ENCODE results near the gene ETV5. TPM values are rescaled to one million over a fixed set of nuclear protein-coding genes. Genes with fewer than 3 reads are reported as not detected.

The ETV5 gene
- polyA plus RNA-seq, 2 donors = 1.0 to 2.0 TPM

DNA sequence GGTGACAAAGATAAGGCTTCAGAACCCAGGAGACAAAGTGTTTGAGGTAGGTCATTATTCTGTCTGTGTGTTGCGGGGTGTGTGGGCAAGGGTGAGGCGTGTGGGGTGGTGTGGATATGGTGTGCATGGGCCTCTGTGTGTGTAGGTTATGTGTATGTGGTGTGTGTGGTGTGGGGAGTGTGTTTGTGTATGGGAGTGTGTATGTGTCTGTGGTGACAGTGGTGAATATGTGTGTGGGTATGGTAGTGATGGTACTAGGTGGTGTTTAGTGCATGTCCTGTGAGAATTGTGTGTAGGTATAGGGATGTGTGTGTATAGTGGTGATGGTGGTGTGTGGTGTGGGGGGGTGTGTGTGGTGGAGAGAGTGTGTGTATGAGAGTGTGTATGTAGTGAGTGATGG is 16.2 kb upstream of the ETV5 start:
- Histone ChIP-seq H3K27me3 (ENCODE audit: control insufficient read depth in 1 of 2, insufficient read depth in 2 of 2, low read length in 2 of 2) (no peaks in the 10 kb centered on the region), H3K4me3 (ENCODE audit: low read depth in 1 of 2, low read length in 2 of 2) (no peak overlapping the region), H3K9me3 (ENCODE audit: control insufficient read depth in 2 of 2, insufficient read depth in 1 of 2, low read depth in 1 of 2, low read length in 1 of 2) (no peaks in the 10 kb centered on the region), H3K27ac (ENCODE audit: low read depth in 2 of 2, low read length in 1 of 2) (no peak overlapping the region), H3K4me1 (ENCODE audit: control insufficient read depth in 2 of 2, insufficient read depth in 2 of 2, low read length in 1 of 2) (no peaks in the 10 kb centered on the region), H3K36me3 (ENCODE audit: control insufficient read depth in 2 of 2, insufficient read depth in 2 of 2, low read length in 1 of 2) (no peaks in the 10 kb centered on the region)
- WGBS, 2 donors = 94 to 98% methylated on average over 2 of the region's 2 CpGs

DNA sequence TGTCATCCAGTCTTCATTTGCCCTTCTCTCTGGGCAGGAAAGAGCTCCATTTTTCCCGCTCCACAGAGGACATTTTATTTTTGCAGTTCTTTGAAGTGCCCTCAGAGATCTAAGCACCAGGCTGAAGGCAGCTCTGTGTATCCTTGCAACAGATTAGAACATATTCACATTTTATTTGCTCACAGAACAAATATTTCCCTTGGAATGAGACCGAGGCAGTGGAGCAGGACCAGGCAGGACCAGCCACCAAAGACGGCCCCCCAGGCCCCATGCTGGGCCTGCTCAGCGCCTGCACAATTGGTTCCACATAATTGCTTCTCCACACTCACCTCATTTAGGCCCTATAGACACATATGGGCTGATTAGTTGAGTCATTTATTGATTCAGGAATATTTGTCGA is 15.7 kb upstream of the ETV5 start:
- 48 to 60% methylated on average over 5 of the region's 5 CpGs for WGBS, 2 donors
- no peak overlapping the region for H3K4me3 ChIP-seq (ENCODE audit: low read depth in 1 of 2, low read length in 2 of 2)
- H3K27ac ChIP-seq (ENCODE audit: low read depth in 2 of 2, low read length in 1 of 2) = no peak overlapping the region
- no peaks in the 10 kb centered on the region for H3K9me3 ChIP-seq (ENCODE audit: control insufficient read depth in 2 of 2, insufficient read depth in 1 of 2, low read depth in 1 of 2, low read length in 1 of 2)
- H3K4me1 ChIP-seq (ENCODE audit: control insufficient read depth in 2 of 2, insufficient read depth in 2 of 2, low read length in 1 of 2) = no peaks in the 10 kb centered on the region
- H3K36me3 ChIP-seq (ENCODE audit: control insufficient read depth in 2 of 2, insufficient read depth in 2 of 2, low read length in 1 of 2) = no peaks in the 10 kb centered on the region
- no peaks in the 10 kb centered on the region for H3K27me3 ChIP-seq (ENCODE audit: control insufficient read depth in 1 of 2, insufficient read depth in 2 of 2, low read length in 2 of 2)

DNA sequence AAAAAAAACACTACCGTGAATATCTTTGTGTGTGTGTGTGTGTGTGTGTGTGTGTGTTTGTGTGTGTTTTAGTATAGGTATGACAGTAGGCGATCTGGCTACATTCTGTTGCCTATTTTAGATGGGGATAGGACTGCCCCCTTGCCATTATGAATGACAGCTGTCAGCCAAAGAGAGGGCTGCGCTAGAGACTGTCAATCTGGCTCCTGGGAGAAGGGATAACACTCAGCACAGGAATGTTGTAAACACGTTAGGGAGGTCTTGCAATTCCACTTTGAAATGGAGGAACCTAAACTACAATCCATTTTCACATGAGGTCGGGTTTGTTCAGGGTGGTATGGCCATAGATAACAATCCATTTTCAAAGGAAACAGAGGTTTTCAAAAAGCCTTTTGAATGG is 14.1 kb upstream of the ETV5 start:
- Histone ChIP-seq H3K36me3 (ENCODE audit: control insufficient read depth in 2 of 2, insufficient read depth in 2 of 2, low read length in 1 of 2) (no peaks in the 10 kb centered on the region), H3K27ac (ENCODE audit: low read depth in 2 of 2, low read length in 1 of 2) (no peak overlapping the region), H3K27me3 (ENCODE audit: control insufficient read depth in 1 of 2, insufficient read depth in 2 of 2, low read length in 2 of 2) (no peaks in the 10 kb centered on the region), H3K9me3 (ENCODE audit: control insufficient read depth in 2 of 2, insufficient read depth in 1 of 2, low read depth in 1 of 2, low read length in 1 of 2) (no peaks in the 10 kb centered on the region), H3K4me3 (ENCODE audit: low read depth in 1 of 2, low read length in 2 of 2) (no peak overlapping the region), H3K4me1 (ENCODE audit: control insufficient read depth in 2 of 2, insufficient read depth in 2 of 2, low read length in 1 of 2) (no peaks in the 10 kb centered on the region)
- 61 to 65% methylated on average over 5 of the region's 5 CpGs for WGBS, 2 donors

DNA sequence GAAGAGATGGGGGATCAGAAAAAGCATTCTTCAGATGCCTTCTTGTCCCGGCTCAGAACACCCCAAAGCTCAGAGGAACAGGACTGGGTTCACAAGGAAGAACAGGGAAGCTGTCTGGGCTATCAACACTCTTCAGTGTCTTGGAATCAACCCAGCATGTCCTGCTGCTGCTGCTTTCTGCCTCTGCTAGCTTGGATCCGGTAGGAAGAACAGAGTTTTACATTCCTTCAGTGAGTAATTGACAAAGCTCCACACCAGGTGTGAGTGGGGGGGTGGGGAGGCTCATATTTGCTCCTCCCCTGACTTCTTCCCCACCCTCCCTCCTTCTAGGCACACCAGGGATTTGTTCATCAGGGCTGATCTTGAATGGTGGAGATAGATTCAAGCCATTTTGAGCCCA is 13.1 kb upstream of the ETV5 start:
- Histone ChIP-seq H3K9me3 (ENCODE audit: control insufficient read depth in 2 of 2, insufficient read depth in 1 of 2, low read depth in 1 of 2, low read length in 1 of 2) (no peaks in the 10 kb centered on the region), H3K27me3 (ENCODE audit: control insufficient read depth in 1 of 2, insufficient read depth in 2 of 2, low read length in 2 of 2) (no peaks in the 10 kb centered on the region), H3K4me1 (ENCODE audit: control insufficient read depth in 2 of 2, insufficient read depth in 2 of 2, low read length in 1 of 2) (no peaks in the 10 kb centered on the region), H3K27ac (ENCODE audit: low read depth in 2 of 2, low read length in 1 of 2) (no peak overlapping the region), H3K4me3 (ENCODE audit: low read depth in 1 of 2, low read length in 2 of 2) (no peak overlapping the region), H3K36me3 (ENCODE audit: control insufficient read depth in 2 of 2, insufficient read depth in 2 of 2, low read length in 1 of 2) (no peaks in the 10 kb centered on the region)
- whole genome bisulfite sequencing, 2 donors = 15 to 18% methylated on average over 2 of the region's 2 CpGs

DNA sequence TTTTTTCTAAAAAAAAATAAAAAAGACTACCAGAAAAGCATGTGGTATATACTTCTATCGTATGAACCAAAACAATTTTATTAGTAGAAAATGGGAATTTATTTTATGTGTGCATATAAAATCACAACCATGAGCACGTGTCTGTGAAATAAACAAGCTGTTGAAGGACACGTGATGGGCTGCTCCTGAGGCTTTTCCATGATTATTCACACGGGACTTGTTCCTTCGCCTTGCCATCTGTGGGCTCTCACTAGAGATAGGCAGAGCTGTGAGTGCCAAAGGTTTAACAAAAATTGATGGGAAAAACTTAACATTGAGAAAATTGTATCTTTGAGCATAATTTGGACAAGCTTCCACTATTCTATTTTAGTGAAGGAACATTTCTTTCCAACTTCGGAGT is 12.4 kb upstream of the ETV5 start:
- Histone ChIP-seq H3K27ac (ENCODE audit: low read depth in 2 of 2, low read length in 1 of 2) (no peak overlapping the region), H3K36me3 (ENCODE audit: control insufficient read depth in 2 of 2, insufficient read depth in 2 of 2, low read length in 1 of 2) (no peaks in the 10 kb centered on the region), H3K9me3 (ENCODE audit: control insufficient read depth in 2 of 2, insufficient read depth in 1 of 2, low read depth in 1 of 2, low read length in 1 of 2) (no peaks in the 10 kb centered on the region), H3K27me3 (ENCODE audit: control insufficient read depth in 1 of 2, insufficient read depth in 2 of 2, low read length in 2 of 2) (no peaks in the 10 kb centered on the region), H3K4me1 (ENCODE audit: control insufficient read depth in 2 of 2, insufficient read depth in 2 of 2, low read length in 1 of 2) (no peaks in the 10 kb centered on the region), H3K4me3 (ENCODE audit: low read depth in 1 of 2, low read length in 2 of 2) (no peak overlapping the region)
- WGBS, 2 donors = 56 to 65% methylated on average over 6 of the region's 6 CpGs

DNA sequence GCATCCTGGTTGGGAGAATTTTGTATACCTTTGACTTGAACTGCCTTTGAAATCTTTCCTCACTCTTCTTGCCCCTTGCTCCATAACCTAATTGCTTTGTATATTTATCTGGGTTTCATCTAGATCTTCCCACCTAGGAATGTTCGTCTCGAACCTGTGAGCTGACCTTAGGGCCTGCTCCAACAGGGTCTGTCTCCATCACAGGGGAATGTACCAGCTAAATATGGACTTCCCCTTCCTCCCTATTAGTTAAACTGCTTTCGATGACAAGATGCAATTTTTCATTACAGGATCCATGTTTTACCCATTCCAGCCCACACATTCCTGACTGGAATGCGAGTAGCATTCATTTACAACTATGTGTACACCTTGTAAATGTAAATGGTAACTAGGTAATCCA is 10.6 kb upstream of the ETV5 start:
- Histone ChIP-seq H3K27ac (ENCODE audit: low read depth in 2 of 2, low read length in 1 of 2) (no peak overlapping the region), H3K27me3 (ENCODE audit: control insufficient read depth in 1 of 2, insufficient read depth in 2 of 2, low read length in 2 of 2) (peaks cover 0 to 5% of the 10 kb centered on the region in 2 donors), H3K9me3 (ENCODE audit: control insufficient read depth in 2 of 2, insufficient read depth in 1 of 2, low read depth in 1 of 2, low read length in 1 of 2) (no peaks in the 10 kb centered on the region), H3K4me1 (ENCODE audit: control insufficient read depth in 2 of 2, insufficient read depth in 2 of 2, low read length in 1 of 2) (no peaks in the 10 kb centered on the region), H3K4me3 (ENCODE audit: low read depth in 1 of 2, low read length in 2 of 2) (no peak overlapping the region), H3K36me3 (ENCODE audit: control insufficient read depth in 2 of 2, insufficient read depth in 2 of 2, low read length in 1 of 2) (no peaks in the 10 kb centered on the region)
- WGBS, 2 donors = 71 to 73% methylated on average over 4 of the region's 4 CpGs

DNA sequence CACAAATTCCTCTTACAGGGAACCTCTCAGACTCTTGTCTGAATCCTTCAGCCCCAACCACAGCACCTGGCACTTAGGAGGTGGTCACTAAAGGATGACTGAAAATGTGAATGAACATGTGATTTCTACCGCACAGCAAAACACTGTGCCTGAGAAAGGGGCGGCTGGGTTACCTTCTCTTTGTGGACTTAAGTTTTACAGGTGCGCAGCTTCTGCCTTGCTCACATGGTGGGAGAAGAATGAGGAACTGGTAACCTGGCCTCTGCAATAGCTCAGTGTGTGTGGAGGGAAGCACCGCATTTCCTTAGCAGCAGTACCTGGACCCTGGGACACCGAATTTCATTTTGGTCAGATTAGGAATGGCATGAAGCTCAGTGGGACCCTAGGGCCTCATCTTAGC is 9.8 kb upstream of the ETV5 start:
- no peak overlapping the region for H3K4me3 ChIP-seq (ENCODE audit: low read depth in 1 of 2, low read length in 2 of 2)
- H3K9me3 ChIP-seq (ENCODE audit: control insufficient read depth in 2 of 2, insufficient read depth in 1 of 2, low read depth in 1 of 2, low read length in 1 of 2) = no peaks in the 10 kb centered on the region
- 79 to 91% methylated on average over 5 of the region's 5 CpGs for WGBS, 2 donors
- H3K4me1 ChIP-seq (ENCODE audit: control insufficient read depth in 2 of 2, insufficient read depth in 2 of 2, low read length in 1 of 2) = no peaks in the 10 kb centered on the region
- H3K27ac ChIP-seq (ENCODE audit: low read depth in 2 of 2, low read length in 1 of 2) = no peak overlapping the region
- H3K27me3 ChIP-seq (ENCODE audit: control insufficient read depth in 1 of 2, insufficient read depth in 2 of 2, low read length in 2 of 2) = peaks cover 0 to 5% of the 10 kb centered on the region in 2 donors
- H3K36me3 ChIP-seq (ENCODE audit: control insufficient read depth in 2 of 2, insufficient read depth in 2 of 2, low read length in 1 of 2) = no peaks in the 10 kb centered on the region

DNA sequence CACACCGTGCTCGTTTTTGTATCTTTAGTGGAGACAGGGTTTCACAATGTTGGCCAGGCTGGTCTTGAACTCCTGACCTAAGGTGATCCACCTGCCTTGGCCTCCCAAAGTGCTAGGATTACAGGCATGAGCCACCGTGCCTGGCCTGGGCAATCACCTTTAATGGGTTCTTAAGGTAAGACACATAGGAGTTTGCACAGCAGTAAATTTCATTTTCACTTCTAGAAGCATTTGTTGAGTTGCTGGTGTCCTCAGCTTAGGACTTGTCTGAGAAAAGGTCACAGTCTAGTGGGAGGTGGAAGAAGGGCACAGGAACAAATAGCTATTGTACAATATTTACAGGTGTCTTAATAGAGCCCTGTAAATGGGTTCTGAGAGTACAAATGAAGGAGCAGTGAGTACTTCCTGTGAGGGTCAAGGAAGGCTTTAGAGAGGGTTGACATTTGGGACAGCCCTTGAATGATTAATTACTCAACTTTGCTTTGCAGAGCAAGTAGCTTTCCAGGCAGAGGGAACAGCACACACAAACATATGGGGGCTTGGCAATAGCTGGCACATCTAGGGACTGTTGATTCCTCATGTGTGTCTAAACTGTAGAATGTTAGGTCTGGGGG is 8.7 kb upstream of the ETV5 start:
- WGBS, 2 donors = 91 to 95% methylated on average over 3 of the region's 3 CpGs
- Histone ChIP-seq H3K27ac (ENCODE audit: low read depth in 2 of 2, low read length in 1 of 2) (no peak overlapping the region), H3K9me3 (ENCODE audit: control insufficient read depth in 2 of 2, insufficient read depth in 1 of 2, low read depth in 1 of 2, low read length in 1 of 2) (no peaks in the 10 kb centered on the region), H3K27me3 (ENCODE audit: control insufficient read depth in 1 of 2, insufficient read depth in 2 of 2, low read length in 2 of 2) (peaks cover 0 to 5% of the 10 kb centered on the region in 2 donors), H3K4me1 (ENCODE audit: control insufficient read depth in 2 of 2, insufficient read depth in 2 of 2, low read length in 1 of 2) (no peaks in the 10 kb centered on the region), H3K36me3 (ENCODE audit: control insufficient read depth in 2 of 2, insufficient read depth in 2 of 2, low read length in 1 of 2) (no peaks in the 10 kb centered on the region), H3K4me3 (ENCODE audit: low read depth in 1 of 2, low read length in 2 of 2) (no peak overlapping the region)

DNA sequence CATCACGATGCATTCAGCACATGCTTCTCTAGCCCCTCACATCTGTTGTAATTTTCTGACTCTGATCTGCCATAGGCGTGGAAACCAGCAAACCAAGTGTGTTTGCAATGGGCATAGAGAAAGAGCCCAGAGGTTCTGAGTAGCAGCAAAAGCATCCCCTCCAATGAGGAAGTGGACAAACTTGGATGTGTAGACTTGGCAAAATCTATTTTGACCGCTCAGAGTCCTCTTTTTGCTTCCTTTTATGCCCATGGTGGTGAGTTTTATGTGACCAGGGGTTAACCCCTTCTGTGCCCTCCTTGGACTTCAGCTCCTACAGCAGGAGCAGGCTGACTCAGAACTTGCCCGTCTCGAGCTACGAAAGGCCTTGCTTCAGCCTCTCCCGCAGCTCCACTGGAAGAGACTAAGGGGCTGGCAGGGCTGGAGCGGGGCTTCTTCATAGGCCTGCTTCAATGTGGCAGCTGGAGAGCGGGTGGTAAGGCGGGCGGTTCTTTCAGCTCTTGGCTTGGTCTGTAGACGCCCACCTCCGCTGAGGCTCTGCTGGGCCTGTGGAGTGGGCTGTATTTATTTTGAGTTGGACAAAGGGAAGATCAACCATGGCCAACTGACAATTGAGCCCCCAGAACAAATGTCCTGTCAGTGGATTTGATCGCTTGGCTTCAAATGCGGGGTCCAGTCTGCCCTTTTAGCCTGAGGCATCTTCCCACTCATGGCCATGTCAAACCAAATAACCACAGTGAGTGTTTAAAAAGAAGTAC is 6.5 kb upstream of the ETV5 start:
- Histone ChIP-seq H3K4me3 (ENCODE audit: low read depth in 1 of 2, low read length in 2 of 2) (no peak overlapping the region), H3K4me1 (ENCODE audit: control insufficient read depth in 2 of 2, insufficient read depth in 2 of 2, low read length in 1 of 2) (no peaks in the 10 kb centered on the region), H3K9me3 (ENCODE audit: control insufficient read depth in 2 of 2, insufficient read depth in 1 of 2, low read depth in 1 of 2, low read length in 1 of 2) (no peaks in the 10 kb centered on the region), H3K36me3 (ENCODE audit: control insufficient read depth in 2 of 2, insufficient read depth in 2 of 2, low read length in 1 of 2) (no peaks in the 10 kb centered on the region), H3K27ac (ENCODE audit: low read depth in 2 of 2, low read length in 1 of 2) (no peak overlapping the region), H3K27me3 (ENCODE audit: control insufficient read depth in 1 of 2, insufficient read depth in 2 of 2, low read length in 2 of 2) (peaks cover 0 to 5% of the 10 kb centered on the region in 2 donors)
- 89 to 90% methylated on average over 15 of the region's 15 CpGs for WGBS, 2 donors

Measured in esophagus (tissue), 2 donors.